Measurements from ENCODE around the gene RTEL1.

DNA sequence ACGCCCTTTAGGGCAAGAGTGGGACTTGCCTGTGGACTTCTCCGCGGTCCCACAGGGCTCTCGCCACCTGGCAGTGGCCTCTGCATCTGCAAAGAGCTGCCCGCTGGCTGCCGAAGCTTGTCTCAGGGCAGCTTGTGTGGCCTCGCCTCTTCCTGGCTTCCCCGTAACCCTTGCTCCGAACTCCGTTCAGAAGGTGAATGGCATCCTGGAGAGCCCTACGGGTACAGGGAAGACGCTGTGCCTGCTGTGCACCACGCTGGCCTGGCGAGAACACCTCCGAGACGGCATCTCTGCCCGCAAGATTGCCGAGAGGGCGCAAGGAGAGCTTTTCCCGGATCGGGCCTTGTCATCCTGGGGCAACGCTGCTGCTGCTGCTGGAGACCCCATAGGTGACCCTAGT is 3.0 kb downstream of the RTEL1 start:
- TF ChIP-seq POLR2AphosphoS5 (IDR thresholded peaks at IDR 0.05; ENCODE audit: borderline replicate concordance, low read depth, low read length), result no peak
- no peak for TF ChIP-seq FOXP2 (optimal IDR thresholded peaks at IDR 0.05; ENCODE audit: control extremely low read depth, extremely low read length, insufficient read depth)
